T-helper 2 cell treated with Interferon-gamma antibody and Interleukin-4, amounts not matched to agents 100 ng/mL and 5 ng/mL, for 36 hours (primary cell): ENCODE results near the gene SCYL1. TPM values are rescaled to one million over a fixed set of nuclear protein-coding genes. Genes with fewer than 3 reads are reported as not detected.
"Not testable (repeated sequence)": the region's sequence is repeated elsewhere in the genome, so short reads cannot be mapped to it uniquely, and the experiment has no call there.

Source experiments
- intact Hi-C: fragments of 100-400 bp; cut with micrococcal nuclease; formaldehyde crosslinking; loops from one replicate; pipeline ENCODE4 v1.15.1; 2023
- total RNA-seq: library from RNA; stranded (reverse); gene quantifications from 2 replicates; pipeline ENCODE4 v1.2.3, GENCODE V29; 2022

The SCYL1 gene
- total RNA-seq, 1 donor from 2014 or later = 63.6 TPM

- intact Hi-C loops = no loop called here
Measured at GRCh38 chr11:65504674-65505465, 20.0 kb upstream of the SCYL1 start.

GRCh38 chr11:65505466-65506289 lies 19.2 kb upstream of the SCYL1 start:
- intact Hi-C loops = no loop called here

DNA sequence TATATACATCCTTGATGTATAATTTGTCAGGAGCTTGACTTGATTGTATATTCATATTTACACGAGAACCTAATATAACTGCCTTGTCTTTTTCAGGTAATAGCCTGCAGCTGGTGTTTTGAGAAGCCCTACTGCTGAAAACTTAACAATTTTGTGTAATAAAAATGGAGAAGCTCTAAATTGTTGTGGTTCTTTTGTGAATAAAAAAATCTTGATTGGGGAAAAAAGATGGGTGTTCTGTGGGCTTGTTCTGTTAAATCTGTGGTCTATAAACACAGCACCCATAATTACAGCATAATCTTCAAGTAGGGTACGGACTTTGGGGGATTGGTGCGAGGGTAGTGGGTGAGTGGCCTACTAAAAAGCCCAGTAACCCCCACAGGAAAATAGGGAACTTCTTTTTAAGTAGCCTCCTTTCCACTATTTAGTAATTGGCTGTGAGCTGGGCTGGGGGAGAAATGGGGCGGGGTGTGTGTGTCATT lies 18.6 kb upstream of the SCYL1 start:
- intact Hi-C loops = no loop called here

GRCh38 chr11:65506772-65507505 lies 17.9 kb upstream of the SCYL1 start:
- intact Hi-C loops = no loop called here

DNA sequence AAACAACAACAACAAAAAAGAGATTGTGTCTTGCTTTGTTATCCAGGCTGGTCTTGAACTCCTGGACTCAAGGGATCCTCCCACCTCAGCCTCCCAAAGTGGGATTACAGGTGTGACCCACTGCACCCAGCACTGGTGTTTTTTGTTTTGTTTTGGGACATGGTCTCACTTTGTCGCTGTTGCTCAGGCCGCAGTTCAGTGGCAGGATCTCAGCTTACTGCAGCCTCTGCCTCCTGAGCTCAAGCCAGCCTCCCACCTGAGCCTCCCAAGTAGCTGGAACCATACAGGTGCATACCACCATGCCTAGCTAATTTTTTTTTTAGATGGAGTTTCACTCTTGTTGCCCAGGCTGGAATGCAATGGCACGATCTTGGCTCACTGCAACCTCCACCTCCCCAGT lies 12.6 kb upstream of the SCYL1 start:
- intact Hi-C loops = not testable (repeated sequence)

DNA sequence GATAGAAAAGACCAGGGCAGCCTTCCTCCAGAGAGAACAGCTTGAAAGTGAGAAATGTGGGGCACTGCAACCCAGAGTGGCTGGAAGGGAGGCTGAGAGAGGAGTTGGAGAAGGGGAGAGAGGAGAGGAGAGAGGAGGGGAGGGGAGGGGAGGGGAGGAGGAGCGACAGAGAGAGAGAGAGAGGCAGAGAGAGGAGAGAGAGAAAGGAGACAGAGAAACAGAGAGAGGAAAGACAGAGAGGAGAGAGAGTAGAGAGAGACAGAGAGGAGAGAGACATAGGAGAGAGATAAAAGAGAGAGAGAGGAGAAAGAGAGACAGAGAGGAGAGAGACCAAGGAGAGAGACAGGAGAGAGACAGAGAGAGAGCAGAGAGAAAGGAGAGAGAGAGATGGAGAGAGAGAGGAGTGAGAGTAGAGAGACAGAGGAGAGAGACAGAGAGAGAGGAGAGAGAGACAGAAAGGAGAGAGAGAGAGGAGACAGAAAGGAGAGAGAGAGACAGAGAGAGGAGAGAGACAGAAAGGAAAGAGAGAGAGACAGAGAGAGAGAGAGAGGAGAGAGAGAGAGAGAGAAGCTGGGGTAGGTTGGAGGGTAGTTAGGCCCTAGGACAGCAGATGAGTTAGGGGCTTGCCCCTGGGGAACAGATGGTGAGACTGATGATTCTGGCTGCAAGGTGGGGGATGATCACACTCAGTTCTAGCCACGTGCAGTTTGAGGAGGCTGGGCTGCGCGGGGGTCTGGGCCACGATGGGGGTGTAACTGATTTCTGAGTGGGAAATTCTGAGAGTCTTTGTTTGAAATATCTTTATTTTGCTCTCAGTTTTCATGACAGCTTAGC lies 8.5 kb upstream of the SCYL1 start:
- intact Hi-C loops = no loop called here

GRCh38 chr11:65518941-65519549 lies 5.8 kb upstream of the SCYL1 start:
- intact Hi-C loops = not testable (repeated sequence)

- intact Hi-C loops = not testable (repeated sequence)
Measured at GRCh38 chr11:65521777-65522521, 2.9 kb upstream of the SCYL1 start.

GRCh38 chr11:65522718-65523630 lies 1.9 kb upstream of the SCYL1 start:
- intact Hi-C loops = not testable (repeated sequence)

DNA sequence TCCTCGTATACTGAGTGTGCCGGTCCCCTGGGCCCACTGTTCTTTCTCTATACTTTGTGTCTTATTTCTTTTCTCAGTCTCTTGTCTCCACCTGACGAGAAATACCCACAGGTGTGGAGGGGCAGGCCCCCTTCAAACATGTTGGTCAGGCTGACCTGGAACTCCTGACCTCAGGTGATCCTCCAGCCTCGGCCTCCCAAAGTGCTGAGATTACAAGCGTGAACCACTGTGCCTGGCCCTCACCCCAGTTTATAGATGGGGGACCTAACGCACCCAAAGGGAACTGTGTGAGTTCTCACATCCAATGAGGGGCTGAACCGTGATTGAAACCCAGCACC lies 1.3 kb upstream of the SCYL1 start:
- intact Hi-C loops = not testable (repeated sequence)

DNA sequence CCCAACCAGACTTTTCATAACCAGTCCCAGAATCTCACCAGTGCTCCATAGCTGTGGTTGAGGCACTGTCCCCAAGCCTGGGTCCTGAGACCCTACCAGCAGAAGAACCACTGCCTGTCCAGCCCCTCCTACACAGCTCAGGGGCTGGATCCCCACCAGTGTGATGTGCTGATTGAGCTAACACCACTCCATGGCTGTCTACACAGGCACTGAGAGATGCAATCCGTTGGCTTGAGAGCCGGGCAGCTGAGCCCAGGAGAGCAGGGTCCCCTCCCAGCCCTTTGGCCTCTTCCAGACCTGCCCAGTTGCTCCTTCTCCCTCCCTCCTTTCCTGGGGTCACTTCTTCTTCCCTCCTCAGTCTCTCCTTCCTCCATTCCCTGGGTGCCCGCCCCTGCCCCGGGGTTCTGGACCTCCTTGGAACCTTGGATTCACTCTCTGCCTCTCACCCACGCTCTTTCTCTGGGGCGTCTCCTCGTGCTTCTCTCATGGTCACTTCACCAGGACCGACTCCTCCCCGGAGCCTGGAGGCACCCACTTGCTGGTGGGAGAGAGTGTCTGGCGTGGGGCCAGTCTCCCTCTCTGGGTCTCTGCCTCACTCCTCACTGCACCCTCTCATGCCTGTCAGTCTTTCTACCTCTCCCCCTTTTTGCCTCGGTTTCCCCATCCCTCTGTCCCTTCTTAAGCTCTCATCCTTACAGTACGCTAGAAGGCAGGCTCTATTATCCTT lies 706 bp upstream of the SCYL1 start:
- intact Hi-C loops = loop anchor here (2.0 kb wide), 1 partner anchor 17 kb away; no protein-coding TSS in a partner anchor

DNA sequence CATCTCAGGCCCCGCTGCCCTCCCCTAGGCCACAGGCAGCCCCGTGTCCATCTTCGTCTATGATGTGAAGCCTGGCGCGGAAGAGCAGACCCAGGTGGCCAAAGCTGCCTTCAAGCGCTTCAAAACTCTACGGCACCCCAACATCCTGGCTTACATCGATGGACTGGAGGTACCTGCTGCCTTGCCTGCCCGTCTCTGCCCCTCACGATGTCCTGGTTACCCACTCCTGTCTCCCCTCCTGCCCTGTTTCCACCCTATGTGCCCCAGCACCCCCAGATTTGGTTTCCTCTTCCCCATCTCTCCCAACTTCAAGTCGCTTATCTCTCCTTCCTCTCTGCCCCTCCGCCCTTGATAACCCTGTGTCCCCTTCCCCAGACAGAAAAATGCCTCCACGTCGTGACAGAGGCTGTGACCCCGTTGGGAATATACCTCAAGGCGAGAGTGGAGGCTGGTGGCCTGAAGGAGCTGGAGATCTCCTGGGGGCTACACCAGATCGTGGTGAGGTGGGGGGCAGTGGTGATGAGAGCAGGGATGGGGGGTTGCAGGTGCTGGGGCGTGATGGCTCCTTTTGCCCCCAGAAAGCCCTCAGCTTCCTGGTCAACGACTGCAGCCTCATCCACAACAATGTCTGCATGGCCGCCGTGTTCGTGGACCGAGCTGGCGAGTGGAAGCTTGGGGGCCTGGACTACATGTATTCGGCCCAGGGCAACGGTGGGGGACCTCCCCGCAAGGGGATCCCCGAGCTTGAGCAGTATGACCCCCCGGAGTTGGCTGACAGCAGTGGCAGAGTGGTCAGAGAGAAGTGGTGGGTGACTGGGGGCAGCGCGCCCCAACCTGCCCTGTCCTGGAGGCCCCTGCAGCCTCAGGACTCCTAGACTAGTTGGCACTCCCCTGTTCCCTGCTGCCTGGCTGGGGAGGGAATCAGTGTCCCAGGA lies 930 bp downstream of the SCYL1 start:
- intact Hi-C loops = loop anchor here (2.0 kb wide), 1 partner anchor 15 kb away; no protein-coding TSS in a partner anchor

DNA sequence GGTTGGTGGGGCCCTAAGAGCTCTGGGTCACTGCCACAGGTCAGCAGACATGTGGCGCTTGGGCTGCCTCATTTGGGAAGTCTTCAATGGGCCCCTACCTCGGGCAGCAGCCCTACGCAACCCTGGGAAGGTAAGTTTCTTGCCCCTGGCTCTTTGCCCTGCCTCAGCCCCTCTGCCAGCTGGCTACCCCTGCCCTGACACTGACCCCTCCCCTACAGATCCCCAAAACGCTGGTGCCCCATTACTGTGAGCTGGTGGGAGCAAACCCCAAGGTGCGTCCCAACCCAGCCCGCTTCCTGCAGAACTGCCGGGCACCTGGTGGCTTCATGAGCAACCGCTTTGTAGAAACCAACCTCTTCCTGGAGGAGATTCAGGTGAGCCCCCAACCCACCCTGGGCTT lies 1.9 kb downstream of the SCYL1 start:
- intact Hi-C loops = no loop called here

DNA sequence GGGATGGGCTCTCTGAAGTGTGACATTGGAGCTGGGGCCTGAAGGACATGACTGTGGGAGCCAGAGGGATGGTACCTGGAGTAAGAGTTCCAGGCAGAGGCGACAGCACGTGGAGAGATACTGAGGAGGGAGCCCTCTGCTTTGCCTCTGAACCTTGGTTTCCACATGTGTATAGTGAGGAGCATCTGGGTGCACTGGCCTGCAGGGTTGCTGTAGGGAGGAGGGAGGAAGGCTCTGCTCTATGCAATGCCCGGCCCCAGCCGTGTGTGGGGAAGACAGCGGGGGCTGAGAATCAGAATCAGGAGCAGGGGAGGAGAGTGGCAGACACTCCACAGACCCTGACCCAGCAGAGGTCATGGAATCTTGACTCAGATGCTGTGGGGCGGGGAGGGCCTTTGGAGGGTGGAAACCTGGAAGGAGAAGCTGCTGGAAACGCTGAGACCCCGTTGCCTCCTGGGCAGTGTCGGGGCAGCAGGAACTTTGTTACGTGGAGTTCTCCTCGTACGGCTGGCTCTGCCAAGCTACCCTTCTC lies 4.0 kb downstream of the SCYL1 start:
- intact Hi-C loops = no loop called here

DNA sequence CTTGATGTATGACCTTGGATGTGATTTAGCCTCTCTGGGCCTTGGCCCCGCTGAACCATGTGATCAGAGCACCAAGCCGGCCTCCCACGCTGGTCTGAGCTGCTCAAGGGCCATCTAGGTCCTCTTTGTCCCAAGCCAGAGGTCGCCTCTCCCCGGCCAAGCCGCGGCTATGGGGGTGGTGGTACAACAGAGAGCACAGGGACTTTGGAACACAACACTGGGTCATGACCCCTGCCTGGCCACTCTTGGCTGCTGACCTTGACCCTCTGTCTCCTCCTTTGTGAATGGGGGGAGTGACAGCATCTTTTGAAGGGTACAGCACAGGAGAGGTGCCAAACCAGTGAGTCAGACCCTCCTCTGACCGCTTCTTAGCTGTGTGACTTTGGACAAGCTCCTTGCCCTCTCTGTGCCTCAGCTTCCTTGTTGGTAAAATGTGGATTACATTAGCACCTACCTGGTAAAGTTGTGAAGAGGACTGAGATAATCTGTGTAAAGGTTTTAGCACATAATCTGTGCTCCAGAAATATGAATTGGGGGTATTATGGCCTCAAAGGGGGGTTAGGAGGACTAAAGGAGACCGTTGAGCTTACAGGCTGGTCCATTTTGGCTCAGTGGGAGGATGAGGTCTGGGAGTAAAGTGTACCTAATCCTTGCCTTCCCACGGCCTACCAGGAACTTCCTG lies 4.7 kb downstream of the SCYL1 start:
- intact Hi-C loops = no loop called here

DNA sequence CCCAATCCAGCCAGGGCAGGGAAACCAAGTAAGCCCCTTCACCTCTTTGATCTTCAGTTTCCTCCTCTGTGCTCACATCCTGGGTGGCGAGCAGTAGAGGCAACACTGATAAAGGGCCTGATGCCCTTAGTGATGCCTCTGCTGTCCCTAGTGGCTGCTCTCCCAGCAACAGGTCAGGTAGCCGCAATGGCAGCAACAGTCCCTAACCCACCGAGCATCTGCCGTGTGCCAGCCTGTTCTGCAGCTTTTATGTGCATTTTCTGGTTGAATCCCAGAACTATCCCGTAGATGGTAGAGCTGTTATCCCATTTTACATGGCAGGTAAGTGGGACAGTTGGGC lies 5.2 kb downstream of the SCYL1 start:
- intact Hi-C loops = no loop called here
